NB4 (cell line): ENCODE results near the gene RNF130.

Source experiments
- DNase-seq: peaks from one replicate; pipeline ENCODE4 v3.0.0; 2010; ENCODE audit warnings: low read depth
- H3K4me3 ChIP-seq: one replicate; pipeline ENCODE4 v1.5.1; 2011; ENCODE audit warnings: mild to moderate bottlenecking, low read depth, low read length, moderate library complexity
- CTCF ChIP-seq: IDR thresholded peaks from one replicate; pipeline ENCODE4 v1.5.1; 2012; ENCODE audit warnings: low read depth, low read length
- MAX ChIP-seq: IDR thresholded peaks from 2 replicates; pipeline ENCODE4 v1.6.1; 2011; ENCODE audit warnings: low read depth, low read length
- MYC ChIP-seq: IDR thresholded peaks from 2 replicates; pipeline ENCODE4 v1.6.1; 2011; ENCODE audit warnings: low read depth, low read length
- POLR2A ChIP-seq: IDR thresholded peaks from 2 replicates; pipeline ENCODE4 v1.6.1; 2011; ENCODE audit warnings: mild to moderate bottlenecking; ENCODE audit not compliant: insufficient read length; ENCODE audit errors: extremely low read depth

Gene RNF130

GRCh38 chr5:179912386-179912785 is 159.2 kb downstream of the RNF130 start:
- H3K4me3 ChIP-seq: no peak overlapping the region
- TF ChIP-seq POLR2A: no peak
- no peak for TF ChIP-seq MAX
- no peak for TF ChIP-seq MYC
- TF ChIP-seq CTCF: no peak
- DNase-seq: no peak

- DNase-seq: no peak
- TF ChIP-seq MAX (no peak), MYC (no peak), CTCF (no peak), POLR2A (no peak)
- H3K4me3 ChIP-seq: no peak overlapping the region
Measured at GRCh38 chr5:179909224-179909623, 162.3 kb downstream of the RNF130 start.

GRCh38 chr5:179908528-179908927 is 163.0 kb downstream of the RNF130 start:
- DNase-seq: no peak

DNA sequence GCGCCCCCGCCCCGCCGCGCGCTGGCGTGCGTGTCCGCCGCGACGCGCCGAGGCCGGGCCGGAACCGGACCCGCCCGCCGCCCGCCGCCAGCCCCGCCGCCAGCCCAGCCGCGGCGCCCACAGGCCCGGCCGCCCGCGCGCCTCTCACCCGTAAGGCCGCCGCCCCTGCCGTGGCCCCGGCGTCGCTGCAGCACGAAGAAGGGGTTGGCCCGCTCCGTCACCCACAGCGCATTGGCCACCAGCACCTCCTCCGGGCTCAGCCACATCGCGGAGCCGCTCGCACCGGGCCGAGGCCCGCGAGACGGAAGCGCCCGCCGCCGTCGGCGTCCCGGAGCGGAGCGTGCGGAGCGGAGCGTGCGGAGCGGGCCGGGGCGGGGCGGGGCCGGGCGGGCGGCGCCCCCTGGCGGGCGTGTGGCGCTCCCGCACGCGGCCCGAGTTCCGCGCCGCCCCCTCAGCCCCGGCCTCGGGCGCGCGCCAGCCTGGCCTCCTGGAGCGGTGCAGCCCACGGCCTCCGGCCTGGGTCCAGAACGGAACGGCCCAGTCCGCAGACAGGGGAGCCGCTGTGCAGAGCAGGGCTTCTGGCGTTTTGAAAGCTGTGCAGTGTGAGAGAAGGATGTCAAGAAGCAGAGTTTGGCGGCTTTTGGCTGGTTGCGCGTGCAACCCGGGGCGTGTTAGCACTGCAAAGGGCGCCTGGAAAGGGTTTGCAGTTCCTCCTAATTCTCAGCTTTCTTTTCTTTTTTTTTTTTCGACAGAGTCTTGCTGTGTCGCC is 163.8 kb downstream of the RNF130 start, which contains the start of gene TBC1D9B:
Gene TBC1D9B, minus strand, starts transcription at position 342 of the 769 bp plus-strand sequence. Its CDS starts 76 bp downstream, at position 266.
- TF ChIP-seq POLR2A (peak; percentile 61), MYC (peak; percentile 32; the same call in 1 of the 2 replicates), MAX (peak; percentile 34; the same call in 1 of the 2 replicates), CTCF (no peak)
- DNase-seq: peak; percentile 76

More at GRCh38 chr5:179908528-179908927, 163.0 kb downstream of the RNF130 start:
- TF ChIP-seq MAX (no peak), MYC (no peak), CTCF (peak; percentile 15)
- no peak overlapping the region for H3K4me3 ChIP-seq

DNA sequence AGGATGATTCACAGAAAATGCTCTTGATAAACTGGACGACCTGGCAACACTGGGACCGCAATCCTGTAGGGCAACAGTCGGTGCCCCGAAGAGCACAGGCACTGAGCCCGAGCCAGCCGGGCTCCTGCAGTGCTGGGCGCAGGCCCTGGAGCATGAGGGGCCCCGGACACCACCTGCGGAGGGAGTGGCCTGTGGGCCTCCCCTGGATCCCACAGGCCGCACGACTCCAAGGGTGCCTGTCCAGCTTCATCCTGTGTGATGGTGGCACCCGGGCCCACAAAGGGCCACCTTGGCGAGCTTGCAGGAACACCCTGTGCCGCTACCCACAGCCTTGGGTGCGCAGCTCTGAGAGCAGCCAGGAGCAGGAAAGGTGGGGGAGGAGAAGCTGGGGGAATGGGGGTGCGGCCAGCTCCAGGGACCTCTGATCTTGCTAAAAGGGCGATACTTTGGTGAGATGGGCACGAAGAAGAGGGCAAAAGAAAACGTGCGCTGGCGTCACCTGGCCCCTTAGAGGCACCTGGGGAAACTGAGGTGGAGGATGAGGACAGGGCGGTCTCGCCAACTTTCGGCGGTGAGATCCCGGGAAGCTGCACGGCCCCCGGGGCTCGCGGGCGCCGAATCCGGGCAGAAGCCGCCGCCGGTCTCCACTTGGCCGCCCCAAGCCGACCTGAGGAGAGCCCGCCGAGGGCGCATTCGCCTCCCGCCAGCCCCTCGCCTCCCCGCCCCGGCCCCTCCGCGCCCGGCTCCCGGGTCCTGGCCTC is 164.6 kb downstream of the RNF130 start:
- H3K4me3 ChIP-seq: peak overlapping the region; percentile 70
- peak; percentile 49 for DNase-seq
- TF ChIP-seq POLR2A: no peak
- no peak for TF ChIP-seq MAX
- no peak for TF ChIP-seq MYC
- TF ChIP-seq CTCF: no peak

More for the DNA sequence above, 163.8 kb downstream of the RNF130 start, which contains the start of gene TBC1D9B:
- peak within 1 kb of the TSS; percentile 70 for H3K4me3 ChIP-seq
